K562 treated with DMSO at 1 percent for 12 hours (cell line): ENCODE data around the gene ZNF556. TPM values are rescaled to one million over a fixed set of nuclear protein-coding genes. Genes with fewer than 3 reads are reported as not detected.

ENCODE experiments used
- total RNA-seq: library from RNA; unstranded; fragments of 300-600 nt; gene quantifications from 2 replicates; pipeline ENCODE4 v1.2.3, GENCODE V29; 2022; ENCODE audit not compliant: insufficient read depth

ZNF556 gene
- total RNA-seq, result 0.96 TPM in 1 of 2 replicates, not detected in the other

DNA sequence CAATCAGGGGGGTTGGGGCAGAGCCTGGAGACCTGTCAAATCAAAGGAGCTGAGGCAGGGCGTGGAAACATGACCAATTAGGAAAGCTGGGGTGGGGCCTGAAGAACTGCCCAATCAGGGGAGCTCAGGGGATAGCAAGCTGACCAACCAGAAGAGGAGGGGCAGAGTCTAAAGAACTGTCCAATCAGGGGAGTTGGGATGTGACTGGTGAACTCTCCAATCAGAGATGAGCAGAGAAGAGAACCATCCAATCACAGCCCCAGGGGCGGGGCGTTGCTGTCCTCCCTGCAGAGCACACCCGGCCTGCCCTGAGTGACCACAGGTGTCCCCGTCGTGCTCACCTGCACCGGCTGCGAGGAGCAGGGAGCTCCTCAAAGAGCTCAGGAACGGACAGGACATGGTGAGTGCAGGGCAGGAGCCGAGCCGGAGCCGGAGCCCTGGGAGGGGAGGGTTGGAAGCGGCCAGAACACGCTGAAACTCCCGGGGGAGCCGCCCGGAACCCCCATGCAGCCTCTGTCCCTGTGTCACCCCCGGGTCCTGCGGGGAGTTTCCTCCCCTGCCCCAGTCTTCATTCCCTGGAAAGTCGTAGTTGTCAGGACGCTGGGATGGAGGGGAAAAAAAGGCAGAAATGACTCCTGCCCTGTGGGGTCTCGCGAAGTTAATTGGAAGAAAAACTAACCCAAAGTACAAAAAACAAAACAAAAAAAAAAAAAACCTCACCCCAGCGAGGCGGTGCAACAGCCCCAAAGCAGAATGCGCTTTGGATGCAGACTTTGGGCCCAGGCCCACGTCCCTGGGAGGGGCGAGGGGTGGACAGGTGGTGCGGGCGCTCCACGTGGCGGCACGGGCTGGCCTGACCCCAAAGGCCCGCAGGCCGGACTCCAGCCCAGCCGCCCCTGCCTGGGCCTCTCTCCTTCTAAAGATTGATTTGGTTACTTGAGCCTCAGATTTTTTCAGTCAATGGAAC is at the start of gene ZNF556:
TSS of gene ZNF556 (plus strand) at position 311 of the 967 bp plus-strand sequence. CDS start at position 398, 87 bp downstream.

DNA sequence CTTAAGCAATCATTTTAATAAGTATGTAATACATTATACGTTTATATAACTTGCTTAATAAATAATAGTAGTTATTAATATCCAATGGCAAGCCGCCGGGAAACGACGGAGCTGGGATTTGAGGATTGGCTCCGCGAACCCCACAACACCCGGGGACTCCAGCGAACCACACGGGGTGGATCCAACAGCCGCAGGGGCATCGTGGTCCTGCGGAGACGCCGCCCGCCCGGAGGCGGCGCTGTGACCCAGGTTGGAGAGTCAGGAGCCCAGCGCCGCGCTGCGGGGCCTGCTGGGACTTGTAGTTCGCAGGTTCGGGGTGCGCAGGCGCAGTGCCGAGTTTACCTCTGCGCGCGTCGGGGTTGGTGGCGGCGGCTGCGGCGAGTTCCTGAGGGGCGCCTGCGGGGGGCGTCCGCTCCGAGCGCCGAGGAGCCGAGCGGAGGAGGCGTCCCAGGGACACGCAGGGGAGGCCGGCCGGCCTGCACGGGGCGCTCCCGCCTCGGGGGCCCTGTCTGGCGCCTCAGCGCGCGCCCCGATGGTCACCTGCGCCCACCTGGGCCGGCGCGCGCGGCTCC is 47.5 kb upstream of the ZNF556 start, which contains the start of gene ZNF554:
TSS of gene ZNF554 (plus strand) at position 329 of the 572 bp plus-strand sequence. CDS start at position 533, 204 bp downstream.

GRCh38 chr19:2840794-2841791 is 26.0 kb upstream of the ZNF556 start, which contains the start of gene ZNF555:
TSS of gene ZNF555 (plus strand) at chr19:2841475. CDS start at chr19:2841573, 98 bp downstream.

DNA sequence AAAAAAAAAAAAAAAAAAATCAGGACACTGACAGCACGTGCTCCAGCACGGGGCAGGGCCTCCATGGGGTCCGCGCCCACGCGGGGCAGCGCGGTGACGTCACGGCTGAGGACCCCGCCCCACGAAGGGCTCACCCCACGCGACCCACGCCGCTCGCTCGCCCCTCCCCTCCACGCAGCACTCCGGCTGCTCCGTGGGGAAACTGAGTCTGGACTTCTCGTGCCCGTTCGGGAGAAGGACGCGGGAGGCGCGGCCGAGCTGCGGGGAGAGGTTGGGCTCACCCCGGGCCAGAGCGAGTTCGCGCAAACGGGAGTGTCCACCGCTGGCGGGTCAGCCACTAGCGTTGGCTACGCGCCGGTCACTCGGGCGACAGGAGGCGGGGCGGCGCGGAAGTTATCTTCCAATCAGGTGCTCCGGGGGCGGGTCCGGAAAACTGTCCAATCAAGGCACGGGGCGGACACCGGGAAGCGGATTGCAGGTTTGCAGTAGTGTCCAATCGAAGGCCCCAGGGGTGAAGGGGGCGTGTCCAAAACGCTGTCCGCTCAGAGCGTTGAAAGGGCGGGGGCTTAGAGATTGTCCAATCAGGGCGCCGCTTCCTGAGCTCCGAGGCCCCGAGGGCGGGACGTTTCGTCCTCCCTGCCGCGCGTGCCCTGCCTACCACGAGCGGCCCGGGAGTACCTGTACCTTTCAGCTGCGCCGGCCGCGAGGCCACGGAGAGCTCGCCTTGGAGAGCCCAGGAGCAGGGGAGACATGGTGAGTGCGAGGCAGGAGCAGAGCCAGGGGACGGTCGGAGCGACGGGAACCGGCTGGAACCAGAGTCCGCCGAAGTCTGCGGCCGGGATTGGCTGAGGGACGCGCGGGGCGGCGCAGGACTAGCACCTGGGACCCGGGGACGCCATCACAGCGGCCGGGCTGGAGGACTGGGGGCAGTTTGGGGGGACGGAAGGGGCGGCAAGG is 33.4 kb downstream of the ZNF556 start, which contains the start of gene ZNF57:
TSS of gene ZNF57 (plus strand) at position 633 of the 957 bp plus-strand sequence. CDS start at position 751, 118 bp downstream.

Other genes with a start within 250 kb of the ZNF556 start
- gene GNG7, start 164.6 kb upstream of the ZNF556 start, total RNA-seq, result 0.36 and 1.3 TPM in 2 replicates
- 3.4 and 4.7 TPM in 2 replicates for gene DIRAS1, start 146.0 kb upstream of the ZNF556 start, total RNA-seq
- gene SLC39A3, start 127.3 kb upstream of the ZNF556 start, total RNA-seq, result 159 and 192 TPM in 2 replicates
- gene SGTA, start 84.1 kb upstream of the ZNF556 start, total RNA-seq, result 100 and 123 TPM in 2 replicates
- gene THOP1, start 81.8 kb upstream of the ZNF556 start, total RNA-seq, result 103 and 154 TPM in 2 replicates
- gene ZNF554, start 47.5 kb upstream of the ZNF556 start, total RNA-seq, result 1.8 and 2.7 TPM in 2 replicates
- gene ZNF555, start 25.9 kb upstream of the ZNF556 start, total RNA-seq, result 1.0 and 4.9 TPM in 2 replicates
- gene ZNF57, start 33.6 kb downstream of the ZNF556 start, total RNA-seq, result 2.4 and 5.7 TPM in 2 replicates
- gene ZNF77, start 77.6 kb downstream of the ZNF556 start, total RNA-seq, result 8.4 and 9.3 TPM in 2 replicates
- 5.8 and 8.3 TPM in 2 replicates for gene TLE6, start 110.2 kb downstream of the ZNF556 start, total RNA-seq
- 35.1 and 53.0 TPM in 2 replicates for gene TLE2, start 161.9 kb downstream of the ZNF556 start, total RNA-seq
- gene TLE5, start 195.2 kb downstream of the ZNF556 start, total RNA-seq, result 318 and 363 TPM in 2 replicates
- gene GNA11, start 227.0 kb downstream of the ZNF556 start, total RNA-seq, result 19.8 and 32.9 TPM in 2 replicates